Retinal pigment epithelial cell (primary cell): ENCODE data around the gene C13orf42.

ENCODE experiments used
- DNase-seq: peaks from one replicate; pipeline ENCODE4 v3.0.0-alpha.2; 2010; ENCODE audit warnings: low read depth
- H3K4me3 ChIP-seq: 2 replicates; pipeline ENCODE4 v1.5.1; 2011; ENCODE audit warnings: mild to moderate bottlenecking, low read length, control low read depth, moderate library complexity
- CTCF ChIP-seq: conservative IDR thresholded peaks from 2 replicates; pipeline ENCODE4 v1.5.1; 2011; ENCODE audit warnings: low read depth, low read length, control low read depth, inconsistent platforms

C13orf42 gene

GRCh38 chr13:51111174-51111573 is at the start of gene C13orf42:
TSS of gene C13orf42 (minus strand) at chr13:51111274. CDS start at chr13:51111209, 65 bp downstream.
- H3K4me3 ChIP-seq, result no peak within 1 kb of the TSS
- no peak for DNase-seq
- TF ChIP-seq CTCF, result no peak

- no peak overlapping the region for H3K4me3 ChIP-seq
- TF ChIP-seq CTCF, result no peak
- DNase-seq, result peak; percentile 34
These were observed 47.9 kb upstream of the C13orf42 start for GRCh38 chr13:51158880-51159518.

- no peak for TF ChIP-seq CTCF
- no peak for DNase-seq
- H3K4me3 ChIP-seq, result no peak overlapping the region
These were observed 47.3 kb upstream of the C13orf42 start for GRCh38 chr13:51158365-51158764.

- TF ChIP-seq CTCF, result no peak
These were observed 45.6 kb upstream of the C13orf42 start for GRCh38 chr13:51156648-51157047.

GRCh38 chr13:51155776-51156515 is 44.9 kb upstream of the C13orf42 start:
- DNase-seq, result no peak
- no peak overlapping the region for H3K4me3 ChIP-seq
- TF ChIP-seq CTCF, result no peak

More at GRCh38 chr13:51156648-51157047, 45.6 kb upstream of the C13orf42 start:
- DNase-seq, result no peak
- H3K4me3 ChIP-seq, result no peak overlapping the region

- TF ChIP-seq CTCF, result no peak
- H3K4me3 ChIP-seq, result no peak overlapping the region
- DNase-seq, result no peak
These were observed 44.1 kb upstream of the C13orf42 start for GRCh38 chr13:51155161-51155560.
